Hepatocyte (in vitro differentiated cells): ENCODE results near the gene SLC6A12.

Experiments used
- EZH2 ChIP-seq: fragments of 200-600 bp; sonication (generic); IDR thresholded peaks from 2 replicates; pipeline ENCODE4 v1.6.1; 2016; ENCODE audit warnings: antibody characterized with exemption, mild to moderate bottlenecking, borderline replicate concordance
- EZH2phosphoT487 ChIP-seq: fragments of 200-600 bp; sonication (generic); IDR thresholded peaks from one replicate; pipeline ENCODE4 v1.6.1; 2018; ENCODE audit warnings: antibody characterized with exemption, mild to moderate bottlenecking, low read depth, moderate library complexity; ENCODE audit not compliant: unreplicated experiment, severe bottlenecking
- TF ChIP-seq, protein P1 (sequence below): fragments of 200-600 bp; sonication (generic); IDR thresholded peaks from 2 replicates; pipeline ENCODE4 v1.5.1; 2016; ENCODE audit warnings: antibody characterized with exemption, mild to moderate bottlenecking; ENCODE audit not compliant: poor library complexity

DNA sequence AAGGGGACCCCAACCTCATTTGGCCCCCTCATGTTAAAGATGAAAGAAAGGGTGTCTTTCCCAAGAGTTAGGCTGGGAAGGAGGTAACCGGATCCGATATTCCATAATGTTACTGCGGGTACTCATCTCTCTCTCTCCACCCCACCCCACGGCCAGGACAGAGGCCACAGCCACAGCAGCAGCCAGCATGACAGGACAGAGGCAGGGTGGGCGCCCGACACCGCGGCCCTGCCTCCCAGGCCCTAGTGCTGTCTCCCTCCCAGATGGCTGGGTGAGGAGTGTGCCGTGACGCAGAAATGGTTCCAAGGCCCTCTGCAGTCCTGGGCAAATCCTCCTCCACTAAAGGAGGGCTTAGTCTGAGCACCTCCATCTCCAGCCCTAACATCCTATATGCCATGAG, 6.2 kb downstream of the SLC6A12 start:
- TF ChIP-seq EZH2: no peak
- TF ChIP-seq, protein P1, sequence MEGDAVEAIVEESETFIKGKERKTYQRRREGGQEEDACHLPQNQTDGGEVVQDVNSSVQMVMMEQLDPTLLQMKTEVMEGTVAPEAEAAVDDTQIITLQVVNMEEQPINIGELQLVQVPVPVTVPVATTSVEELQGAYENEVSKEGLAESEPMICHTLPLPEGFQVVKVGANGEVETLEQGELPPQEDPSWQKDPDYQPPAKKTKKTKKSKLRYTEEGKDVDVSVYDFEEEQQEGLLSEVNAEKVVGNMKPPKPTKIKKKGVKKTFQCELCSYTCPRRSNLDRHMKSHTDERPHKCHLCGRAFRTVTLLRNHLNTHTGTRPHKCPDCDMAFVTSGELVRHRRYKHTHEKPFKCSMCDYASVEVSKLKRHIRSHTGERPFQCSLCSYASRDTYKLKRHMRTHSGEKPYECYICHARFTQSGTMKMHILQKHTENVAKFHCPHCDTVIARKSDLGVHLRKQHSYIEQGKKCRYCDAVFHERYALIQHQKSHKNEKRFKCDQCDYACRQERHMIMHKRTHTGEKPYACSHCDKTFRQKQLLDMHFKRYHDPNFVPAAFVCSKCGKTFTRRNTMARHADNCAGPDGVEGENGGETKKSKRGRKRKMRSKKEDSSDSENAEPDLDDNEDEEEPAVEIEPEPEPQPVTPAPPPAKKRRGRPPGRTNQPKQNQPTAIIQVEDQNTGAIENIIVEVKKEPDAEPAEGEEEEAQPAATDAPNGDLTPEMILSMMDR: no peak
- no peak for TF ChIP-seq EZH2phosphoT487
